PFSK-1 (cell line): ENCODE measurements around the gene ABCB8.

Experiments
- FOXP2 ChIP-seq: optimal IDR thresholded peaks from 2 replicates; pipeline ENCODE3; 2011; ENCODE audit warnings: borderline replicate concordance, control low read depth, inconsistent platforms; ENCODE audit not compliant: insufficient read depth; ENCODE audit errors: extremely low read length, extremely low read depth
- POLR2AphosphoS5 ChIP-seq: IDR thresholded peaks from 2 replicates; pipeline ENCODE4 v1.6.1; 2012; ENCODE audit warnings: low read depth, mild to moderate bottlenecking, control low read depth, low read length, moderate library complexity
- REST ChIP-seq, 2 experiments: IDR thresholded peaks; 2 replicates each; pipeline versions ENCODE4 v1.6.1 to v1.8.0; 2011 to 2012; ENCODE audit warnings: low read depth in 2 of 2, low read length in 2 of 2, control low read depth in 1 of 2, inconsistent platforms in 1 of 2, mild to moderate bottlenecking in 1 of 2, moderate library complexity in 1 of 2; ENCODE audit not compliant: insufficient read depth in 1 of 2
- SIN3A ChIP-seq: IDR thresholded peaks from 2 replicates; pipeline ENCODE4 v1.6.1; 2012; ENCODE audit warnings: mild to moderate bottlenecking, low read length, moderate library complexity, borderline replicate concordance; ENCODE audit not compliant: insufficient read depth
- TAF1 ChIP-seq: IDR thresholded peaks from 2 replicates; pipeline ENCODE4 v1.6.1; 2012; ENCODE audit warnings: low read length, control low read depth, borderline replicate concordance; ENCODE audit not compliant: insufficient read depth

Gene ABCB8

GRCh38 chr7:151032936-151033863 lies 5.0 kb downstream of the ABCB8 start:
- TF ChIP-seq SIN3A (no peak), TAF1 (no peak), REST (IDR thresholded peaks at IDR 0.05; ENCODE audit: insufficient read depth in 1 of 2, low read depth in 2 of 2, low read length in 2 of 2) (no peak), POLR2AphosphoS5 (no peak), FOXP2 (no peak)

GRCh38 chr7:151033864-151034249 lies 5.6 kb downstream of the ABCB8 start:
- TF ChIP-seq FOXP2 = no peak
- TF ChIP-seq SIN3A = no peak
- TF ChIP-seq POLR2AphosphoS5 = no peak
- TF ChIP-seq TAF1 = no peak
- TF ChIP-seq REST (IDR thresholded peaks at IDR 0.05; ENCODE audit: insufficient read depth in 1 of 2, low read depth in 2 of 2, low read length in 2 of 2) = no peak

GRCh38 chr7:151034312-151035025 lies 6.2 kb downstream of the ABCB8 start:
- TF ChIP-seq POLR2AphosphoS5 (no peak), REST (IDR thresholded peaks at IDR 0.05; ENCODE audit: insufficient read depth in 1 of 2, low read depth in 2 of 2, low read length in 2 of 2) (no peak), FOXP2 (no peak), TAF1 (no peak), SIN3A (no peak)

GRCh38 chr7:151035026-151035717 lies 6.9 kb downstream of the ABCB8 start:
- TF ChIP-seq POLR2AphosphoS5 (no peak), FOXP2 (no peak), REST (IDR thresholded peaks at IDR 0.05; ENCODE audit: insufficient read depth in 1 of 2, low read depth in 2 of 2, low read length in 2 of 2) (no peak), SIN3A (no peak), TAF1 (no peak)
